Heart left ventricle (tissue), 13 donors: ENCODE measurements around the gene SLC25A47.

Experiments
- CTCF ChIP-seq, 12 donors: fragments of 200-600 bp; sonication (generic) in 4 of 12; IDR thresholded peaks; one replicate each; pipeline versions ENCODE4 v1.5.0 to v1.8.0; 2018 to 2022; ENCODE audit warnings: antibody characterized with exemption in 12 of 12, mild to moderate bottlenecking in 5 of 12
- POLR2A ChIP-seq, 2 donors: fragments of 450-650 bp; IDR thresholded peaks; one replicate each; pipeline ENCODE4 v1.6.1; 2017; ENCODE audit warnings: antibody characterized with exemption in 2 of 2, mild to moderate bottlenecking in 2 of 2, moderate library complexity in 2 of 2
- donor health status: ischemic (EF 13 %, LVEDD 7.1; RV severe dilation, severe dysfunction).
- donor health status: DM: no; HTN: yes; CAD: no.
- donor health status: DM: no; HTN: no; CAD: no.
- donor health status: ischemic (EF 25% LVEDD 6.9; RV normal size, moderate dysfunction).
- donor health status: ischemic (EF 25% LVEDD 5.7; RV mildly dilated, moderate dysfunction).
- donor health status: ischemic (EF 35%, LVEDD 5.7; RV mildly dilated, moderate dysfunction).
- donor health status: nonischemic (EF 11% LVEDD 7.7; RV severe dilation, severe dysfunction).
- donor health status: DM: yes; HTN: yes; CAD: no.
- donor health status: PGD.
- donor health status: ischemic (EF 29% LVEDD 5.4; RV normal size, mild dysfunction).
- donor health status: nonischemic (EF 23%, LVEDD 6.1; RV moderate dilation, normal function).

DNA sequence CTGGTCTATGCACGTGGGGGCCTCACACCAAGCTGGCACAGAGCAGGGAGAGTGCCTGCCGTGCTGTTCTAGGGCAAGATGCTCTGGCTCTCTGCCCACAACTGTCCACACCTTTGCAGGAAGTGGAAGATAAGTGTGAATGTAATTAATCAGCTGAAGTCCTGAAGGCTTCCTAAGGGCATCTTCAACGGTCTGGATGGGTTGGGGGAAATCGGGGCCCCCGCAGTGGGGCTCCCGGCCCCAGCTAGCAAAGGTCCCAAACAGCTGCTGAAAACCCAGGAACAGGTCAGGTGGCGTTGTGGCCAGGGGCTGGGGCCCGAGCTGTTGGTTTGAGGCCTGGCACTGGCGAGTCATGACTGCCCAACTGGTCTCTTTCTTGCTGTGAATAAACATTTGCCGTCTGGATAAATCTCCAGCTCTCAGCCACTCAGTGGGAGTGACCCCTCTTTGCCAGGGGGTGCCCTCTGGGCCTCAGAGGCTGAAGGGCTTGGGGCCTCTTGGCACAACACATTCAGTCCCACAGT is 10.2 kb upstream of the SLC25A47 start:
- TF ChIP-seq CTCF (IDR thresholded peaks at IDR 0.05) (no peak), POLR2A (IDR thresholded peaks at IDR 0.05) (no peak)
